Measurements from ENCODE around the gene HEATR9.
"Not testable (repeated sequence)": the region's sequence is repeated elsewhere in the genome, so short reads cannot be mapped to it uniquely, and the experiment has no call there.

The HEATR9 gene

DNA sequence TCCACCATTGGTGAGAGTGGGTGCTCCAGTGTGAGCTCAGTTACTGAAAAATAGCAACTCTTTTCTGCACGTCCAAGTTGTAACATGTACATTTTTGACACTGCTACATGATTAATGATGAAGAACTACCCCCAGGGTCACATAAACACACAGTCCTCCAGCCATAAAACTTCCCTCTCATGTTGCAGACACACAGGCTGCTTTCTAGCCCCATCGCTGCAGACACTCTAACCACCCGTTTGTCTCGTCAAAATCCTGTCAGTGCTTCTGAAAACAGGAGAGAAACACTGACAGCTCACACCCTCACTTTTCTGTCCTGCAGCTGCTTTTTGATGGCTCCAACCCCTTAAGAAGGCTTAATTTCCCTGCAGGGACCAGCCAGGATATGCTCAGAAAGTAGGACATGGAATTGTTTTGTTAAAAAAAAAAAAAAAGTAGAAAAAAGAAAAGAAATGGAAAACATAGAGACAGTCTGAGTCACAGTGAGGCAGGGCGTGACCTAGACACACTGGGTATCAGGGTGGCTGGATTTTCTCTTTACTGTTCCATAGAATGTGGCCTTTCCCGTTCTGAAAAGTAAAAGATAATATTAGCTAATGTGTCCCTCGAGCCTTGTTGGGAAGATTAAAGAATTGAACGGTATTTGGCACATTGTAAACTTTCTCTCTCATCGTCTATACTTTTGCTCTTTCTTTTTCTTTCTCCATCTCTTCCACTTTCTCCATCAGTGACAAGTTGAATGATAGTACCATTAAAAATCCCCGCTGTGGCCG is 32.2 kb upstream of the HEATR9 start:
- Histone ChIP-seq H3K9ac (ENCODE audit: low read depth, low read length, poor library complexity, severe bottlenecking) (no peak overlapping the region), H3K27me3 (ENCODE audit: insufficient read depth, low read length, poor library complexity, severe bottlenecking) (no peaks in the 10 kb centered on the region), H3K9me3 (ENCODE audit: insufficient read depth, low read depth, low read length) (no peaks in the 10 kb centered on the region), H3K4me2 (ENCODE audit: low read depth, low read length, poor library complexity, severe bottlenecking) (no peak overlapping the region), H3K4me1 (ENCODE audit: insufficient read depth, low read length, poor library complexity, severe bottlenecking) (no peaks in the 10 kb centered on the region), H3F3A (ENCODE audit: low read depth) (no peaks in the 10 kb centered on the region), H4K20me1 (ENCODE audit: insufficient read depth, low read length, poor library complexity, severe bottlenecking) (no peaks in the 10 kb centered on the region), H2AFZ (ENCODE audit: low read length) (no peak overlapping the region), H3K36me3 (ENCODE audit: insufficient read depth, low read length) (no peaks in the 10 kb centered on the region), H3K9me2 (replicated peaks; ENCODE audit: low read depth, low read length) (no peaks in the 10 kb centered on the region), H3K4me3 (ENCODE audit: low read length, poor library complexity, severe bottlenecking) (no peak overlapping the region), H3K79me2 (ENCODE audit: insufficient read depth, low read length) (no peaks in the 10 kb centered on the region)
- TF ChIP-seq EZH2phosphoT487 (IDR thresholded peaks at IDR 0.05; ENCODE audit: borderline replicate concordance): no peak
- TF ChIP-seq, protein P1, sequence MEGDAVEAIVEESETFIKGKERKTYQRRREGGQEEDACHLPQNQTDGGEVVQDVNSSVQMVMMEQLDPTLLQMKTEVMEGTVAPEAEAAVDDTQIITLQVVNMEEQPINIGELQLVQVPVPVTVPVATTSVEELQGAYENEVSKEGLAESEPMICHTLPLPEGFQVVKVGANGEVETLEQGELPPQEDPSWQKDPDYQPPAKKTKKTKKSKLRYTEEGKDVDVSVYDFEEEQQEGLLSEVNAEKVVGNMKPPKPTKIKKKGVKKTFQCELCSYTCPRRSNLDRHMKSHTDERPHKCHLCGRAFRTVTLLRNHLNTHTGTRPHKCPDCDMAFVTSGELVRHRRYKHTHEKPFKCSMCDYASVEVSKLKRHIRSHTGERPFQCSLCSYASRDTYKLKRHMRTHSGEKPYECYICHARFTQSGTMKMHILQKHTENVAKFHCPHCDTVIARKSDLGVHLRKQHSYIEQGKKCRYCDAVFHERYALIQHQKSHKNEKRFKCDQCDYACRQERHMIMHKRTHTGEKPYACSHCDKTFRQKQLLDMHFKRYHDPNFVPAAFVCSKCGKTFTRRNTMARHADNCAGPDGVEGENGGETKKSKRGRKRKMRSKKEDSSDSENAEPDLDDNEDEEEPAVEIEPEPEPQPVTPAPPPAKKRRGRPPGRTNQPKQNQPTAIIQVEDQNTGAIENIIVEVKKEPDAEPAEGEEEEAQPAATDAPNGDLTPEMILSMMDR (conservative IDR thresholded peaks at IDR 0.05; ENCODE audit: low read length): no peak

- Histone ChIP-seq H3F3A (ENCODE audit: low read depth) (no peaks in the 10 kb centered on the region), H3K9me3 (ENCODE audit: insufficient read depth, low read depth, low read length) (no peaks in the 10 kb centered on the region), H3K9me2 (replicated peaks; ENCODE audit: low read depth, low read length) (no peaks in the 10 kb centered on the region), H3K4me2 (ENCODE audit: low read depth, low read length, poor library complexity, severe bottlenecking) (no peak overlapping the region), H3K27me3 (ENCODE audit: insufficient read depth, low read length, poor library complexity, severe bottlenecking) (no peaks in the 10 kb centered on the region), H3K4me1 (ENCODE audit: insufficient read depth, low read length, poor library complexity, severe bottlenecking) (peaks cover 5% of the 10 kb centered on the region), H2AFZ (ENCODE audit: low read length) (no peak overlapping the region), H3K4me3 (ENCODE audit: low read length, poor library complexity, severe bottlenecking) (no peak overlapping the region), H4K20me1 (ENCODE audit: insufficient read depth, low read length, poor library complexity, severe bottlenecking) (no peaks in the 10 kb centered on the region), H3K36me3 (ENCODE audit: insufficient read depth, low read length) (no peaks in the 10 kb centered on the region), H3K79me2 (ENCODE audit: insufficient read depth, low read length) (no peaks in the 10 kb centered on the region), H3K9ac (ENCODE audit: low read depth, low read length, poor library complexity, severe bottlenecking) (no peak overlapping the region)
- TF ChIP-seq, protein P1 (conservative IDR thresholded peaks at IDR 0.05; ENCODE audit: low read length): no peak
- TF ChIP-seq EZH2phosphoT487 (IDR thresholded peaks at IDR 0.05; ENCODE audit: borderline replicate concordance): no peak
Measured at GRCh38 chr17:35900280-35900679, 31.6 kb upstream of the HEATR9 start.

GRCh38 chr17:35898283-35899070 is 29.8 kb upstream of the HEATR9 start:
- Histone ChIP-seq H3K36me3 (ENCODE audit: insufficient read depth, low read length) (no peaks in the 10 kb centered on the region), H3K4me3 (ENCODE audit: low read length, poor library complexity, severe bottlenecking) (no peak overlapping the region), H3K27me3 (ENCODE audit: insufficient read depth, low read length, poor library complexity, severe bottlenecking) (no peaks in the 10 kb centered on the region), H3K79me2 (ENCODE audit: insufficient read depth, low read length) (no peaks in the 10 kb centered on the region), H3K4me2 (ENCODE audit: low read depth, low read length, poor library complexity, severe bottlenecking) (no peak overlapping the region), H4K20me1 (ENCODE audit: insufficient read depth, low read length, poor library complexity, severe bottlenecking) (no peaks in the 10 kb centered on the region), H3K9ac (ENCODE audit: low read depth, low read length, poor library complexity, severe bottlenecking) (no peak overlapping the region), H3K4me1 (ENCODE audit: insufficient read depth, low read length, poor library complexity, severe bottlenecking) (peaks cover 5% of the 10 kb centered on the region), H3K9me2 (replicated peaks; ENCODE audit: low read depth, low read length) (no peaks in the 10 kb centered on the region), H2AFZ (ENCODE audit: low read length) (no peak overlapping the region), H3K9me3 (ENCODE audit: insufficient read depth, low read depth, low read length) (no peaks in the 10 kb centered on the region), H3F3A (ENCODE audit: low read depth) (no peaks in the 10 kb centered on the region)
- TF ChIP-seq, protein P1 (conservative IDR thresholded peaks at IDR 0.05; ENCODE audit: low read length): no peak
- no peak for TF ChIP-seq EZH2phosphoT487 (IDR thresholded peaks at IDR 0.05; ENCODE audit: borderline replicate concordance)

GRCh38 chr17:35897772-35898171 is 29.1 kb upstream of the HEATR9 start:
- not testable (repeated sequence) for H3K79me2 ChIP-seq (ENCODE audit: insufficient read depth, low read length); H3K9me3 ChIP-seq (ENCODE audit: insufficient read depth, low read depth, low read length); H3K27me3 ChIP-seq (ENCODE audit: insufficient read depth, low read length, poor library complexity, severe bottlenecking); H3K9me2 ChIP-seq (replicated peaks; ENCODE audit: low read depth, low read length); H2AFZ ChIP-seq (ENCODE audit: low read length); H4K20me1 ChIP-seq (ENCODE audit: insufficient read depth, low read length, poor library complexity, severe bottlenecking); H3K4me3 ChIP-seq (ENCODE audit: low read length, poor library complexity, severe bottlenecking); H3K4me2 ChIP-seq (ENCODE audit: low read depth, low read length, poor library complexity, severe bottlenecking); H3K4me1 ChIP-seq (ENCODE audit: insufficient read depth, low read length, poor library complexity, severe bottlenecking); H3F3A ChIP-seq (ENCODE audit: low read depth); H3K36me3 ChIP-seq (ENCODE audit: insufficient read depth, low read length); H3K9ac ChIP-seq (ENCODE audit: low read depth, low read length, poor library complexity, severe bottlenecking)

All from Loucy (cell line).